ENCODE measurements around the gene KRT78.
A peak's percentile ranks its signal among the peaks of the same experiment; 100 is the strongest.

KRT78 gene

DNA sequence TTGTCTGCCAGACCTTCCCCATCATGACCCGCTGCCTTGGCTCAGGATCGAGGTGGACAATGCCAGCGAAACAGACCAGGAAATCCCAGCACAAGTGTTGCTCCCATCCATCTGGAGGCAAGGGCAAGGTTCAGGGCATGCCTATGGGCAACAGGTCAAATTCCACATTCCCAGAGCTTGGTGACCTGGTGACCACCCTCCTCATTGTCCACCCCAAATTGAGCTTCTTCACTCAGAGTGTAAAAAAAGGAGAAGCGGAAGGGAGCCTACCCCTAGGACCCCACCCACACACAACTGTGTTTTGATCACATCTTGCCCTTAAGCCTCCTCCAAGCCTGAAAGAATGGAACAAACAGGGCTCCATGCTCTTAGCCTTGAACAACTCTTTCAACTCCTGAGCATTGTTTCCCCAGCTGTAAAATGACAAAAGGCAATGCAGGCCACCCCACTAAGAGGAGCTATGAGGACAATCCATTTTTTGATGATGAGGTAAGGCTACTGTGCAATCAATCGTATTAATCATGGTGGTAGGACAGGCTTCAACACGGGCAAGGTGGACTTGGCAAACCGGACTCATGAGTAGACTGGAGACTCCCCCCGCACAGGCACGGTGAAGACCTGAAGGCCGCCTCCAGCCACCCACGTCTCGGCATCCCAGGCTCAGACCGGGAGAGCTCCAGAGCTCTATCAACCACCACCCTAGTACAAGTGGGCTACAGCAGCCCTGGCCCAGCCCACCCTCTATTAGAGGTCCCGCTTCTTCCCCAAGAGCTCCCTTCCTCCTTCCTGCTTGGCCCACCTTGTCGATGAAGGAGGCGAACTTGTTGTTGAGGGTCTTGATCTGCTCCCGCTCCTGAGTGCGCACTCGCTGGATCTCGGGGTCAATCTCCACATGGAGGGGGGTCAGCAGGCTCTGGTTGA, 15.5 kb downstream of the KRT78 start:
- DNase-seq (ENCODE audit: low read depth): no peak
- no peak overlapping the region for H3K4me3 ChIP-seq (ENCODE audit: low read length)
- TF ChIP-seq, protein P1, sequence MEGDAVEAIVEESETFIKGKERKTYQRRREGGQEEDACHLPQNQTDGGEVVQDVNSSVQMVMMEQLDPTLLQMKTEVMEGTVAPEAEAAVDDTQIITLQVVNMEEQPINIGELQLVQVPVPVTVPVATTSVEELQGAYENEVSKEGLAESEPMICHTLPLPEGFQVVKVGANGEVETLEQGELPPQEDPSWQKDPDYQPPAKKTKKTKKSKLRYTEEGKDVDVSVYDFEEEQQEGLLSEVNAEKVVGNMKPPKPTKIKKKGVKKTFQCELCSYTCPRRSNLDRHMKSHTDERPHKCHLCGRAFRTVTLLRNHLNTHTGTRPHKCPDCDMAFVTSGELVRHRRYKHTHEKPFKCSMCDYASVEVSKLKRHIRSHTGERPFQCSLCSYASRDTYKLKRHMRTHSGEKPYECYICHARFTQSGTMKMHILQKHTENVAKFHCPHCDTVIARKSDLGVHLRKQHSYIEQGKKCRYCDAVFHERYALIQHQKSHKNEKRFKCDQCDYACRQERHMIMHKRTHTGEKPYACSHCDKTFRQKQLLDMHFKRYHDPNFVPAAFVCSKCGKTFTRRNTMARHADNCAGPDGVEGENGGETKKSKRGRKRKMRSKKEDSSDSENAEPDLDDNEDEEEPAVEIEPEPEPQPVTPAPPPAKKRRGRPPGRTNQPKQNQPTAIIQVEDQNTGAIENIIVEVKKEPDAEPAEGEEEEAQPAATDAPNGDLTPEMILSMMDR (conservative IDR thresholded peaks at IDR 0.05; ENCODE audit: low read length): no peak

DNA sequence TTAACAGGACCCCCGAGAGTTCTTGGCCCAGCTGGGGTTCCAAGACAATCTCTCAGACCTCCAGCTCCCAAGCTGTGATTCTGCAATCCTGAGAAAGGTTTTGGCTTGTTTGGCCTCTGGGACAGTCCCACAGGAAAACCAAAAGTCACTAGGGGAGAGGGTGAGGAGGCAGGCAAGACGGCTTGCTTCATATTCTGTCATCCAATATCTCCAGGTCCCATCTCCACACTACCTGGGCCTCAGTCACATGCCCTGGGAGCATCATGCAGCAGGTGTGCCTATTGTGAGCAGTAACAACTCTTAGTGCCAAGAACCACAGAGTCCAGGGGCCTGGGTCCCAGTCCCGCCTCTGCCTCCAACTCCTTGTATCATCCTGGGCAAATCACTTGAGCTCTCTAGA, 16.3 kb downstream of the KRT78 start:
- H3K4me3 ChIP-seq (ENCODE audit: low read length): no peak overlapping the region
- DNase-seq (ENCODE audit: low read depth): no peak
- TF ChIP-seq, protein P1 (conservative IDR thresholded peaks at IDR 0.05; ENCODE audit: low read length): no peak

DNA sequence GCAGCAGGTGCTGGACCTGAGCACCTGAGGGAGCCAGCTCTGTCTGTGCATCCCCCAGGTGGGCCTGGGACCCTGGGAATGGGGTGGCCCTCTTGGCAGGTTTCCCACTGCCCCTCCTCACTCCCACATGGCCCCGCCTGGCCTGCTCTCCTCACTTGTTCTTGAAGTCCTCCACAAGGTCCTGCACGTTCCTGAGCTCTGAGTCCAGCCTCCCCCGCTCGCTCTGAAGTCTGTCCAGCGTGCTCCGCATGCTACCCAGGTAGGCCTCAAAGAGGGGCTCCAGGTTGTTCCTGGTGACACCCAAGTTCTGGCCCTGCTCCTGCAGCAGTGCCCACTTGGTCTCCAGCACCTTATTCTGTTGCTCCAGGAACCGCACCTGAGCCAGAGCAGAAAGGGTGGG, 17.5 kb downstream of the KRT78 start:
- DNase-seq (ENCODE audit: low read depth): no peak
- TF ChIP-seq, protein P1 (conservative IDR thresholded peaks at IDR 0.05; ENCODE audit: low read length): no peak
- no peak overlapping the region for H3K4me3 ChIP-seq (ENCODE audit: low read length)

- TF ChIP-seq, protein P1 (conservative IDR thresholded peaks at IDR 0.05; ENCODE audit: low read length): no peak
- DNase-seq (ENCODE audit: low read depth): no peak
- H3K4me3 ChIP-seq (ENCODE audit: low read length): no peak overlapping the region
Measured at GRCh38 chr12:52829986-52830770, 18.6 kb downstream of the KRT78 start.

DNA sequence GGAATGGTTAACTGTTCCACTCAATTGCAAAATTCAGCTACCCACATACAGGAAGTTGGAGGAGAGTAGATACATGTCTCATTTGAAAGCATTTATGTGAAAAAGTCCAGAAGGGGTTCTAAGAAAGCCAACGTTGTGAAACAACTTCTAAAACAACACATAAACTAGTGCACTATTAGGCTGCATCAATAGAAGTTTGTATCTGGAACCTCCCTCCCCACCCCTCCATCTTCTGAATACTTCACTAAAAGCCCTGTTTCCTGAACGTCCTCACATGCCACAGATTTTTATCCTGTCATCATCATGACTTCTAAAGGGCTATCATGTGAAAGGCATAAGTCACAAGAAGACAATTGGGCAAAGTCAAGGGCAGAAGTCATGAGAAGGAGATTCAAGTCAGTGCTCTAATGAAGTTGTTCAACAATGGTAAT, 20.2 kb downstream of the KRT78 start:
- TF ChIP-seq, protein P1 (conservative IDR thresholded peaks at IDR 0.05; ENCODE audit: low read length): no peak
- peak; percentile 43 for DNase-seq (ENCODE audit: low read depth)
- H3K4me3 ChIP-seq (ENCODE audit: low read length): no peak overlapping the region

DNA sequence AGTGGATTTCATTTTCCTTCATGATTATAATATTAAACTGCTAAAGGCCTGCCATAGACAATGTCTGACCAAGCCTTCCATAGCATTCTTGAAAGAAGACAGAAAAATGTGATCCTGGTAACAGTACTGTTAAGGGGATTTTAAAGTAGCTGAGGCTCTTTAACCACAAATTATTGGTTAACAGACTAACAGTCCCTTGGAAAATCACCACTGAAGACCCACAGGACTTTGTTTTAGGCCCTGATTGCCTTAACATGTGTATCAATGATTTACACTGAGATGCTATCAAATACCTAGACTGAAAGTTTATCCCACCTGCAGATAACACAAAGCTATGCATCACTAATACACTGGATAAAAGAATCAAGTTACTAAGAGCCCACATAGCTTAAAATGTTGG, 20.6 kb downstream of the KRT78 start:
- no peak for DNase-seq (ENCODE audit: low read depth)
- H3K4me3 ChIP-seq (ENCODE audit: low read length): no peak overlapping the region
- TF ChIP-seq, protein P1 (conservative IDR thresholded peaks at IDR 0.05; ENCODE audit: low read length): no peak

All from AG10803 (cell line).